Measurements from ENCODE around the gene WIPF2. TPM values are rescaled to one million over a fixed set of nuclear protein-coding genes. Genes with fewer than 3 reads are reported as not detected.

The WIPF2 gene
- total RNA-seq, 2 donors from 2014 or later, result 22.5 to 25.3 TPM

GRCh38 chr17:40180694-40181093 lies 38.4 kb upstream of the WIPF2 start:
- no peak overlapping the region for H3K27ac ChIP-seq (ENCODE audit: low read depth, low read length)
- peaks cover 5% of the 10 kb centered on the region for H3K4me1 ChIP-seq (ENCODE audit: control insufficient read depth, insufficient read depth, low read length)
- 87% methylated on average over 1 of the region's 5 CpGs; no CpG with 5 or more reads in 1 of the 2 experiments for WGBS, 2 experiments (ENCODE audit: insufficient coverage in 1 of 2, insufficient read length in 1 of 2)
- H3K4me3 ChIP-seq (ENCODE audit: low read length), result no peak overlapping the region
- Mint-ChIP-seq H3K27me3 (ENCODE audit: insufficient read depth) (no peaks in the 10 kb centered on the region), H3K9me3 (no peaks in the 10 kb centered on the region), H3K4me1 (peaks cover 3% of the 10 kb centered on the region), H3K4me3 (no peak overlapping the region), H3K36me3 (ENCODE audit: low read depth) (peaks cover 11% of the 10 kb centered on the region), H3K27ac (peak overlapping the region; percentile 49)
- no peak overlapping the region for H3K9ac ChIP-seq (ENCODE audit: extremely low read depth, low read length, poor library complexity, severe bottlenecking)
- no peaks in the 10 kb centered on the region for H3K9me3 ChIP-seq (ENCODE audit: control insufficient read depth, low read length)
- no peak for TF ChIP-seq CTCF (conservative IDR thresholded peaks at IDR 0.05)
- no peaks in the 10 kb centered on the region for H3K27me3 ChIP-seq (ENCODE audit: control insufficient read depth, insufficient read depth, low read length, poor library complexity, severe bottlenecking)
- DNase-seq, result no peak
- H3K36me3 ChIP-seq (ENCODE audit: control insufficient read depth, insufficient read depth, low read length), result peaks cover 10% of the 10 kb centered on the region

GRCh38 chr17:40181205-40181604 lies 37.9 kb upstream of the WIPF2 start:
- no peak for TF ChIP-seq CTCF (conservative IDR thresholded peaks at IDR 0.05)
- no peak overlapping the region for H3K27ac ChIP-seq (ENCODE audit: low read depth, low read length)
- Mint-ChIP-seq H3K4me3 (no peak overlapping the region), H3K4me1 (peaks cover 3% of the 10 kb centered on the region), H3K36me3 (ENCODE audit: low read depth) (peaks cover 6% of the 10 kb centered on the region), H3K9me3 (no peaks in the 10 kb centered on the region), H3K27me3 (ENCODE audit: insufficient read depth) (no peaks in the 10 kb centered on the region), H3K27ac (no peak overlapping the region)
- H3K27me3 ChIP-seq (ENCODE audit: control insufficient read depth, insufficient read depth, low read length, poor library complexity, severe bottlenecking), result no peaks in the 10 kb centered on the region
- H3K9me3 ChIP-seq (ENCODE audit: control insufficient read depth, low read length), result no peaks in the 10 kb centered on the region
- no peak overlapping the region for H3K4me3 ChIP-seq (ENCODE audit: low read length)
- peaks cover 9% of the 10 kb centered on the region for H3K36me3 ChIP-seq (ENCODE audit: control insufficient read depth, insufficient read depth, low read length)
- H3K9ac ChIP-seq (ENCODE audit: extremely low read depth, low read length, poor library complexity, severe bottlenecking), result no peak overlapping the region
- 90 to 100% methylated on average over 3 to 8 of the region's 8 CpGs for WGBS, 2 experiments (ENCODE audit: insufficient coverage in 1 of 2, insufficient read length in 1 of 2)
- H3K4me1 ChIP-seq (ENCODE audit: control insufficient read depth, insufficient read depth, low read length), result peaks cover 5% of the 10 kb centered on the region
- DNase-seq, result no peak

- Mint-ChIP-seq H3K4me3 (no peak overlapping the region), H3K27ac (no peak overlapping the region), H3K36me3 (ENCODE audit: low read depth) (peaks cover 4% of the 10 kb centered on the region), H3K27me3 (ENCODE audit: insufficient read depth) (no peaks in the 10 kb centered on the region), H3K4me1 (peaks cover 3% of the 10 kb centered on the region), H3K9me3 (no peaks in the 10 kb centered on the region)
- no peaks in the 10 kb centered on the region for H3K27me3 ChIP-seq (ENCODE audit: control insufficient read depth, insufficient read depth, low read length, poor library complexity, severe bottlenecking)
- no peak for TF ChIP-seq CTCF (conservative IDR thresholded peaks at IDR 0.05)
- H3K27ac ChIP-seq (ENCODE audit: low read depth, low read length), result no peak overlapping the region
- H3K4me3 ChIP-seq (ENCODE audit: low read length), result no peak overlapping the region
- no peak for DNase-seq
- H3K9ac ChIP-seq (ENCODE audit: extremely low read depth, low read length, poor library complexity, severe bottlenecking), result no peak overlapping the region
- no peaks in the 10 kb centered on the region for H3K36me3 ChIP-seq (ENCODE audit: control insufficient read depth, insufficient read depth, low read length)
- WGBS, 2 experiments (ENCODE audit: insufficient coverage in 1 of 2, insufficient read length in 1 of 2), result 90 to 98% methylated on average over 6 of the region's 6 CpGs
- peaks cover 5% of the 10 kb centered on the region for H3K4me1 ChIP-seq (ENCODE audit: control insufficient read depth, insufficient read depth, low read length)
- no peaks in the 10 kb centered on the region for H3K9me3 ChIP-seq (ENCODE audit: control insufficient read depth, low read length)
Observed at GRCh38 chr17:40182606-40183005, 36.5 kb upstream of the WIPF2 start.
